Measurements from ENCODE around the gene TXNL4A.

DNA sequence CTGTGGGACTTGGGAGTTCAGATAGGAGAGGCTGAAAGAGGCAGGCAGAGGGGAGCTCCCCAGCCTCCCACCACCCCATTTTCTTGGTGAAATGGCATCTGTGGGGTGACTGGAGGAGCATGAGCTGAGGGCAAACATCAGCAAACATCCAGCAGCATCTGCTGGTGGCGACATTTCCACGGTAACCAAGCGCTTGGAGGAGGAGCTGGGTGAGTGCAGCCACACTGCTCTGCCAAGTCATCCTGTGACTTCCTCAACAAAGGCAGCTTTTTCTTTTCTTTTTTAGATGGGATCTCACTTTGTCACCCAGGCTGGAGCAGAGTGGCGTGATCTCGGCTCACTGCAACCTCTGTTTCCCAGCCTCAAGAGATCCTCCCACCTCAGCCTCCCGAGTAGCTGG lies 5.6 kb downstream of the TXNL4A start:
- no peak for TF ChIP-seq POLR2AphosphoS5 (IDR thresholded peaks at IDR 0.05; ENCODE audit: low read depth, low read length)
- TF ChIP-seq, protein P1, sequence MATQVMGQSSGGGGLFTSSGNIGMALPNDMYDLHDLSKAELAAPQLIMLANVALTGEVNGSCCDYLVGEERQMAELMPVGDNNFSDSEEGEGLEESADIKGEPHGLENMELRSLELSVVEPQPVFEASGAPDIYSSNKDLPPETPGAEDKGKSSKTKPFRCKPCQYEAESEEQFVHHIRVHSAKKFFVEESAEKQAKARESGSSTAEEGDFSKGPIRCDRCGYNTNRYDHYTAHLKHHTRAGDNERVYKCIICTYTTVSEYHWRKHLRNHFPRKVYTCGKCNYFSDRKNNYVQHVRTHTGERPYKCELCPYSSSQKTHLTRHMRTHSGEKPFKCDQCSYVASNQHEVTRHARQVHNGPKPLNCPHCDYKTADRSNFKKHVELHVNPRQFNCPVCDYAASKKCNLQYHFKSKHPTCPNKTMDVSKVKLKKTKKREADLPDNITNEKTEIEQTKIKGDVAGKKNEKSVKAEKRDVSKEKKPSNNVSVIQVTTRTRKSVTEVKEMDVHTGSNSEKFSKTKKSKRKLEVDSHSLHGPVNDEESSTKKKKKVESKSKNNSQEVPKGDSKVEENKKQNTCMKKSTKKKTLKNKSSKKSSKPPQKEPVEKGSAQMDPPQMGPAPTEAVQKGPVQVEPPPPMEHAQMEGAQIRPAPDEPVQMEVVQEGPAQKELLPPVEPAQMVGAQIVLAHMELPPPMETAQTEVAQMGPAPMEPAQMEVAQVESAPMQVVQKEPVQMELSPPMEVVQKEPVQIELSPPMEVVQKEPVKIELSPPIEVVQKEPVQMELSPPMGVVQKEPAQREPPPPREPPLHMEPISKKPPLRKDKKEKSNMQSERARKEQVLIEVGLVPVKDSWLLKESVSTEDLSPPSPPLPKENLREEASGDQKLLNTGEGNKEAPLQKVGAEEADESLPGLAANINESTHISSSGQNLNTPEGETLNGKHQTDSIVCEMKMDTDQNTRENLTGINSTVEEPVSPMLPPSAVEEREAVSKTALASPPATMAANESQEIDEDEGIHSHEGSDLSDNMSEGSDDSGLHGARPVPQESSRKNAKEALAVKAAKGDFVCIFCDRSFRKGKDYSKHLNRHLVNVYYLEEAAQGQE (IDR thresholded peaks at IDR 0.05; ENCODE audit: insufficient read depth in 1 of 2, low read depth in 2 of 2, low read length in 2 of 2): no peak

Data from PFSK-1 (cell line).